Ovary (tissue), 3 donors: ENCODE data around the gene SPATA31A5.
"Not testable (repeated sequence)": the region's sequence is repeated elsewhere in the genome, so short reads cannot be mapped to it uniquely, and the experiment has no call there.

Source experiments
- CTCF ChIP-seq, 3 donors: fragments of 450-650 bp in 2 of 3; fragments of 200-600 bp in 1 of 3; IDR thresholded peaks; one replicate each; pipeline versions ENCODE4 v1.5.1 to v1.8.0; 2016 to 2022; ENCODE audit warnings: antibody characterized with exemption in 3 of 3, mild to moderate bottlenecking in 1 of 3
- EP300 ChIP-seq: sonication (generic); formaldehyde crosslinking; IDR thresholded peaks from one replicate; pipeline ENCODE4 v1.6.1; 2017; ENCODE audit warnings: antibody characterized with exemption
- POLR2A ChIP-seq: fragments of 450-650 bp; IDR thresholded peaks from one replicate; pipeline ENCODE4 v1.6.1; 2017; ENCODE audit warnings: antibody characterized with exemption, mild to moderate bottlenecking, moderate library complexity
- donor health status: DM: no; HTN: no; CAD: no.

DNA sequence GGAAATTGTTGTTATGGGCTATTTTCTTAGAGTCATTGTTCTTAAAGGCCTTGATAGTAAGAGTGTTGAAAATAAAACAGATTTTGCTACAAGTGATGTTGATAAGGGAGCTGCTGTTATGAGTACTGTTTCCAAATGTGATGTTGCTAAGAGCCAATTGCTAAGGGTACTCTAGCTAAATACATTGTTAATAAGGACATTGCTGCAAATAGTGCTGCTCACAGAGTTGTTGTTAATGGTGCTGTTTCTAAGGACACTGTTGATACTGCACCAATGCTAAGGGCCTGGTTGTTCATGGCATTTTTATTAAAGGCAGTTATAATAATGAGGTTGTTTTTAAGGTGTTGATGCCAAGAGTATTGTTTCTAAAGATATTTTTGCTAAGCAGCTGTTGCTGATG, 52.2 kb downstream of the SPATA31A5 start:
- TF ChIP-seq CTCF (IDR thresholded peaks at IDR 0.05); POLR2A; EP300: not testable (repeated sequence)
